Hepatocyte (in vitro differentiated cells): ENCODE data around the gene CCDC127.

Experiments
- CTCF ChIP-seq: fragments of 200-600 bp; sonication (generic); IDR thresholded peaks from 2 replicates; pipeline ENCODE4 v1.5.1; 2016; ENCODE audit warnings: antibody characterized with exemption, mild to moderate bottlenecking; ENCODE audit not compliant: poor library complexity
- EZH2 ChIP-seq: fragments of 200-600 bp; sonication (generic); IDR thresholded peaks from 2 replicates; pipeline ENCODE4 v1.6.1; 2016; ENCODE audit warnings: antibody characterized with exemption, mild to moderate bottlenecking, borderline replicate concordance
- EZH2phosphoT487 ChIP-seq: fragments of 200-600 bp; sonication (generic); IDR thresholded peaks from one replicate; pipeline ENCODE4 v1.6.1; 2018; ENCODE audit warnings: antibody characterized with exemption, mild to moderate bottlenecking, low read depth, moderate library complexity; ENCODE audit not compliant: unreplicated experiment, severe bottlenecking

- no peak for TF ChIP-seq CTCF
- no peak for TF ChIP-seq EZH2phosphoT487
- no peak for TF ChIP-seq EZH2
Observed at GRCh38 chr5:160173-160510, 57.8 kb downstream of the CCDC127 start.
